IMR-90 (cell line): Measurements from ENCODE around the gene NT5M. TPM values are rescaled to one million over a fixed set of nuclear protein-coding genes. Genes with fewer than 3 reads are reported as not detected.

ENCODE experiments used
- ATAC-seq: fragments of 200-7000 bp; cut with Tn5 transposase; 2 replicates; pipeline ENCODE4 v1.9.1; 2020; ENCODE audit warnings: low read depth, mild to moderate bottlenecking, moderate library complexity
- BruUV-seq: library from RNA; stranded (reverse); fragments of 400-500 nt; replicated peaks from 2 replicates; lab custom pipeline; 2021; lab: Mats Ljungman, UMichigan
- CTCF ChIA-PET: fragments of 300-600 bp; formaldehyde crosslinking; extraction: SDS; loops from one replicate; lab custom pipeline; 2021; ENCODE audit warnings: antibody characterized with exemption; lab: Yijun Ruan, JAX
- POLR2A ChIA-PET: fragments of 300-600 bp; sonication (Branson Sonifier 250); formaldehyde crosslinking; loops from one replicate; lab custom pipeline; 2022; ENCODE audit warnings: antibody characterized with exemption; ENCODE audit not compliant: unreplicated experiment; lab: Charles Lee
- DNase-seq: peaks from one replicate; pipeline ENCODE4 v3.0.0; 2013
- H2AFZ ChIP-seq: replicated peaks from 2 replicates; pipeline ENCODE3; 2013; ENCODE audit warnings: low read length, mild to moderate bottlenecking; ENCODE audit not compliant: poor library complexity
- H2AK5ac ChIP-seq: 2 replicates; pipeline ENCODE4 v1.6.1; 2013; ENCODE audit warnings: low read depth, low read length, inconsistent platforms
- H2AK9ac ChIP-seq: replicated peaks from 2 replicates; pipeline ENCODE3; 2013; ENCODE audit warnings: mild to moderate bottlenecking, low read depth, low read length, moderate library complexity; ENCODE audit not compliant: poor library complexity
- H2BK120ac ChIP-seq: 2 replicates; pipeline ENCODE4 v1.6.1; 2013; ENCODE audit warnings: low read depth, low read length, inconsistent platforms
- H2BK15ac ChIP-seq: 3 replicates; pipeline ENCODE4 v1.6.1; 2013; ENCODE audit warnings: low read depth, low read length, inconsistent platforms
- H2BK20ac ChIP-seq: 2 replicates; pipeline ENCODE4 v1.6.1; 2013; ENCODE audit warnings: low read depth, mild to moderate bottlenecking, inconsistent platforms, low read length, moderate library complexity
- H2BK5ac ChIP-seq: 2 replicates; pipeline ENCODE4 v1.6.1; 2013; ENCODE audit warnings: mild to moderate bottlenecking, low read depth, low read length, inconsistent platforms; ENCODE audit not compliant: poor library complexity, severe bottlenecking
- H3K14ac ChIP-seq: replicated peaks from 2 replicates; pipeline ENCODE4 v1.6.1; 2013; ENCODE audit warnings: low read depth, low read length, inconsistent platforms
- H3K18ac ChIP-seq: 2 replicates; pipeline ENCODE4 v1.6.1; 2013; ENCODE audit warnings: low read depth, low read length, control low read depth
- H3K23ac ChIP-seq: 2 replicates; pipeline ENCODE4 v1.6.1; 2013; ENCODE audit warnings: low read depth, low read length, inconsistent platforms
- H3K27ac ChIP-seq: 2 replicates; pipeline ENCODE4 v1.5.1; 2013; ENCODE audit warnings: mild to moderate bottlenecking, control low read depth, low read length; ENCODE audit not compliant: insufficient read depth
- H3K27me3 ChIP-seq: 2 replicates; pipeline ENCODE4 v1.6.1; 2013; ENCODE audit warnings: low read length; ENCODE audit not compliant: control insufficient read depth, insufficient read depth
- H3K36me3 ChIP-seq: 2 replicates; pipeline ENCODE4 v1.6.1; 2013; ENCODE audit warnings: low read length, mixed read lengths; ENCODE audit not compliant: control insufficient read depth, insufficient read depth
- H3K4ac ChIP-seq: 2 replicates; pipeline ENCODE4 v1.6.1; 2013; ENCODE audit warnings: low read depth, low read length, inconsistent platforms
- H3K4me1 ChIP-seq: 2 replicates; pipeline ENCODE4 v1.6.1; 2013; ENCODE audit warnings: low read length, mixed read lengths; ENCODE audit not compliant: control insufficient read depth, insufficient read depth
- H3K4me2 ChIP-seq: 2 replicates; pipeline ENCODE4 v1.6.1; 2013; ENCODE audit warnings: low read depth, mild to moderate bottlenecking, control low read depth, low read length, moderate library complexity
- H3K4me3 ChIP-seq: 2 replicates; pipeline ENCODE4 v1.5.1; 2013; ENCODE audit warnings: low read depth, mild to moderate bottlenecking, control low read depth, low read length, moderate library complexity; ENCODE audit not compliant: insufficient read depth
- H3K56ac ChIP-seq: 2 replicates; pipeline ENCODE4 v1.6.1; 2013; ENCODE audit warnings: low read length, inconsistent platforms; ENCODE audit not compliant: insufficient read depth; ENCODE audit errors: extremely low read depth
- H3K79me1 ChIP-seq, 2 experiments: 2 replicates each; pipeline ENCODE4 v1.6.1; 2013; ENCODE audit warnings: low read length in 2 of 2, inconsistent platforms in 1 of 2, low read depth in 1 of 2
- H3K9ac ChIP-seq: 2 replicates; pipeline ENCODE4 v1.6.1; 2013; ENCODE audit warnings: low read depth, low read length, control low read depth
- H3K9me1 ChIP-seq: 2 replicates; pipeline ENCODE4 v1.6.1; 2013; ENCODE audit warnings: low read length, inconsistent platforms; ENCODE audit not compliant: insufficient read depth
- H3K9me3 ChIP-seq: 2 replicates; pipeline ENCODE4 v1.6.1; 2013; ENCODE audit warnings: low read length; ENCODE audit not compliant: control insufficient read depth, insufficient read depth
- H4K20me1 ChIP-seq: 2 replicates; pipeline ENCODE4 v1.6.1; 2013; ENCODE audit warnings: low read length, inconsistent platforms; ENCODE audit not compliant: insufficient read depth
- H4K5ac ChIP-seq: 2 replicates; pipeline ENCODE4 v1.6.1; 2013; ENCODE audit warnings: mild to moderate bottlenecking, low read depth, low read length, control low read depth
- H4K8ac ChIP-seq, 2 experiments: 2 replicates each; pipeline ENCODE4 v1.6.1; 2013; ENCODE audit warnings: low read depth in 2 of 2, low read length in 2 of 2, control low read depth in 1 of 2, inconsistent platforms in 1 of 2
- H4K91ac ChIP-seq: 2 replicates; pipeline ENCODE4 v1.6.1; 2013; ENCODE audit warnings: low read depth, low read length, inconsistent platforms; ENCODE audit not compliant: insufficient read depth
- BHLHE40 ChIP-seq: fragments of 150-350 bp; IDR thresholded peaks from 2 replicates; pipeline ENCODE4 v1.6.1; 2016; ENCODE audit warnings: mild to moderate bottlenecking, low read depth, low read length
- CEBPB ChIP-seq: IDR thresholded peaks from 2 replicates; pipeline ENCODE4 v1.6.1; 2012; ENCODE audit warnings: low read depth, low read length, improper control_type of control experiment
- CHD1 ChIP-seq: IDR thresholded peaks from 2 replicates; pipeline ENCODE4 v1.6.1; 2012; ENCODE audit warnings: low read depth, low read length, improper control_type of control experiment
- FOS ChIP-seq: fragments of 150-350 bp; IDR thresholded peaks from 2 replicates; pipeline ENCODE4 v1.6.1; 2016; ENCODE audit warnings: low read depth, low read length
- MAFK ChIP-seq: IDR thresholded peaks from 2 replicates; pipeline ENCODE4 v1.6.1; 2012; ENCODE audit warnings: low read depth, low read length, improper control_type of control experiment
- MXI1 ChIP-seq: IDR thresholded peaks from 2 replicates; pipeline ENCODE4 v1.6.1; 2012; ENCODE audit warnings: low read depth, mild to moderate bottlenecking, low read length, moderate library complexity, borderline replicate concordance
- POLR2A ChIP-seq: IDR thresholded peaks from 2 replicates; pipeline ENCODE4 v1.6.1; 2012; ENCODE audit warnings: mild to moderate bottlenecking, low read depth, low read length
- RAD21 ChIP-seq: IDR thresholded peaks from 2 replicates; pipeline ENCODE4 v1.6.1; 2012; ENCODE audit warnings: low read length, improper control_type of control experiment
- RCOR1 ChIP-seq: IDR thresholded peaks from 2 replicates; pipeline ENCODE4 v1.6.1; 2012; ENCODE audit warnings: mild to moderate bottlenecking, low read length, improper control_type of control experiment; ENCODE audit not compliant: insufficient replicate concordance
- RFX5 ChIP-seq: IDR thresholded peaks from 2 replicates; pipeline ENCODE4 v1.8.0; 2012; ENCODE audit warnings: low read depth, mild to moderate bottlenecking, low read length, moderate library complexity
- SMC3 ChIP-seq: fragments of 150-350 bp; IDR thresholded peaks from 2 replicates; pipeline ENCODE4 v1.6.1; 2016; ENCODE audit warnings: low read depth, mild to moderate bottlenecking, antibody characterized with exemption, low read length, moderate library complexity
- WGBS, 2 experiments: methylation state at CpG; one replicate each; pipeline versions ENCODE4 v1.1.5 to v1.1.7; 2013; ENCODE audit warnings: missing lambda C conversion rate in 2 of 2; ENCODE audit not compliant: insufficient read length in 1 of 2; ENCODE audit errors: extremely low coverage in 2 of 2; 5-methylcytosine and 5-hydroxymethylcytosine counted together
- dilution Hi-C: fragments of 300-500 bp; cut with HindIII; formaldehyde crosslinking; loops from one replicate; pipeline ENCODE4 v1.14.3; 2018; ENCODE audit warnings: low sequenced_read_pairs; ENCODE audit not compliant: unreplicated experiment
- in situ Hi-C: fragments of 300-500 bp; cut with MboI; formaldehyde crosslinking; loops from 3 replicates; pipeline ENCODE4 v1.14.3; 2019; ENCODE audit warnings: low sequenced_read_pairs, inconsistent platforms, mixed read lengths
- intact Hi-C: fragments of 100-400 bp; cut with micrococcal nuclease; formaldehyde crosslinking; loops from 2 replicates; pipeline ENCODE4 v1.10.0; 2022
- polyA plus RNA-seq, 3 experiments: library from polyadenylated mRNA; depleted of rRNA; stranded (reverse); fragments of >200 nt; gene quantifications; 2 replicates each; pipeline ENCODE4 v1.2.3, GENCODE V29; 2012; ENCODE audit warnings: low replicate concordance in 1 of 3
- total RNA-seq: library from RNA; depleted of rRNA; stranded (reverse); fragments of >200 nt; gene quantifications from 2 replicates; pipeline ENCODE4 v1.2.3, GENCODE V29; 2012
- TF ChIP-seq, protein P1 (sequence below): conservative IDR thresholded peaks from 2 replicates; pipeline ENCODE4 v1.5.1; 2012; ENCODE audit warnings: mild to moderate bottlenecking, low read depth, low read length, improper control_type of control experiment
- TF ChIP-seq, protein P2 (sequence below): fragments of 150-350 bp; IDR thresholded peaks from 2 replicates; pipeline ENCODE4 v1.6.1; 2016; ENCODE audit warnings: low read depth, mild to moderate bottlenecking, low read length, moderate library complexity, borderline replicate concordance

Gene NT5M
- total and polyA plus RNA-seq, 2 of the 4 experiments (the other 2 are of a cell fraction) = 0.18 to 0.32 TPM

DNA sequence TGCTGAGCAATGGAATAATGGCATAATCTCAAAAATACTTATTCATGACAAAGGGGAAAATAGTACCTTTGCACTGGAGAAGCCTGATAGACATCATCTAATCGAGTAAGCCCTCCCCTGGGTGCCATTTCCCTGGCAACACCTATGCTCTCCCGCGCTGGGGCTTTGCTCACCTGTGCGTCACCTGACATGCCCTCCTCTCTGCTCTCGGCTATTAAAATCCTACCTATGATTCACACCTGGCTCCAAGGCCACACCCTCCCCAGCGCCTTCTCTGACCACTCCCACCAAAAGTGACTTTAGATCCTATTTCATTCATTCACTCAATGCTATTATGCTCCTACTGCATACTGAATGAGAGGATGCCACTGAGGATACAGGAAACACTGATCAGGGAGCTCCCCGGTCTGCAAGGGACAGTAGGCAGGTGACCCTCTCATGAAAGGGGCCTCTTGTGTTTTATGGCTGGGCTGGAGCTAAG lies 83.9 kb downstream of the NT5M start:
- Histone ChIP-seq H2BK20ac (no peak overlapping the region), H3K18ac (no peak overlapping the region), H3K9ac (no peak overlapping the region), H3K27ac (no peak overlapping the region), H3K9me3 (no peaks in the 10 kb centered on the region), H3K4me2 (no peak overlapping the region), H3K4me1 (no peaks in the 10 kb centered on the region), H3K56ac (no peak overlapping the region), H4K8ac (no peak overlapping the region), H2BK15ac (no peak overlapping the region), H2BK120ac (no peak overlapping the region), H3K23ac (no peak overlapping the region), H3K36me3 (no peaks in the 10 kb centered on the region), H4K91ac (no peak overlapping the region), H2BK5ac (no peak overlapping the region), H2AFZ (no peak overlapping the region), H3K4me3 (no peak overlapping the region), H2AK9ac (no peak overlapping the region), H4K5ac (no peak overlapping the region), H2AK5ac (no peak overlapping the region), H3K9me1 (no peaks in the 10 kb centered on the region), H4K20me1 (no peaks in the 10 kb centered on the region), H3K14ac (no peak overlapping the region), H3K79me1 (no peaks in the 10 kb centered on the region), H3K4ac (no peak overlapping the region), H3K27me3 (peaks cover 30% of the 10 kb centered on the region)
- intact Hi-C loops (no loop called here), dilution Hi-C loops (no loop called here), in situ Hi-C loops (no loop called here)
- ChIA-PET CTCF (no interaction called here), POLR2A (no interaction called here)
- BruUV-seq = no TSS peak
- ATAC-seq (no peak), DNase-seq (no peak)
- TF ChIP-seq SMC3 (no peak), RCOR1 (no peak), BHLHE40 (no peak), POLR2A (no peak), MXI1 (no peak), RFX5 (no peak), MAFK (no peak), CHD1 (no peak), FOS (no peak), CEBPB (no peak), RAD21 (no peak)
- TF ChIP-seq, protein P1, sequence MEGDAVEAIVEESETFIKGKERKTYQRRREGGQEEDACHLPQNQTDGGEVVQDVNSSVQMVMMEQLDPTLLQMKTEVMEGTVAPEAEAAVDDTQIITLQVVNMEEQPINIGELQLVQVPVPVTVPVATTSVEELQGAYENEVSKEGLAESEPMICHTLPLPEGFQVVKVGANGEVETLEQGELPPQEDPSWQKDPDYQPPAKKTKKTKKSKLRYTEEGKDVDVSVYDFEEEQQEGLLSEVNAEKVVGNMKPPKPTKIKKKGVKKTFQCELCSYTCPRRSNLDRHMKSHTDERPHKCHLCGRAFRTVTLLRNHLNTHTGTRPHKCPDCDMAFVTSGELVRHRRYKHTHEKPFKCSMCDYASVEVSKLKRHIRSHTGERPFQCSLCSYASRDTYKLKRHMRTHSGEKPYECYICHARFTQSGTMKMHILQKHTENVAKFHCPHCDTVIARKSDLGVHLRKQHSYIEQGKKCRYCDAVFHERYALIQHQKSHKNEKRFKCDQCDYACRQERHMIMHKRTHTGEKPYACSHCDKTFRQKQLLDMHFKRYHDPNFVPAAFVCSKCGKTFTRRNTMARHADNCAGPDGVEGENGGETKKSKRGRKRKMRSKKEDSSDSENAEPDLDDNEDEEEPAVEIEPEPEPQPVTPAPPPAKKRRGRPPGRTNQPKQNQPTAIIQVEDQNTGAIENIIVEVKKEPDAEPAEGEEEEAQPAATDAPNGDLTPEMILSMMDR = no peak
- TF ChIP-seq, protein P2, sequence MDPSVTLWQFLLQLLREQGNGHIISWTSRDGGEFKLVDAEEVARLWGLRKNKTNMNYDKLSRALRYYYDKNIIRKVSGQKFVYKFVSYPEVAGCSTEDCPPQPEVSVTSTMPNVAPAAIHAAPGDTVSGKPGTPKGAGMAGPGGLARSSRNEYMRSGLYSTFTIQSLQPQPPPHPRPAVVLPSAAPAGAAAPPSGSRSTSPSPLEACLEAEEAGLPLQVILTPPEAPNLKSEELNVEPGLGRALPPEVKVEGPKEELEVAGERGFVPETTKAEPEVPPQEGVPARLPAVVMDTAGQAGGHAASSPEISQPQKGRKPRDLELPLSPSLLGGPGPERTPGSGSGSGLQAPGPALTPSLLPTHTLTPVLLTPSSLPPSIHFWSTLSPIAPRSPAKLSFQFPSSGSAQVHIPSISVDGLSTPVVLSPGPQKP = no peak
- 89% methylated on average over 4 of the region's 7 CpGs; no CpG with 5 or more reads in 1 of the 2 experiments for WGBS, 2 experiments
